Measurements from ENCODE around the gene DPP9.
A peak's percentile ranks its signal among the peaks of the same experiment; 100 is the strongest.
"Not testable (repeated sequence)": the region's sequence is repeated elsewhere in the genome, so short reads cannot be mapped to it uniquely, and the experiment has no call there.

The DPP9 gene

DNA sequence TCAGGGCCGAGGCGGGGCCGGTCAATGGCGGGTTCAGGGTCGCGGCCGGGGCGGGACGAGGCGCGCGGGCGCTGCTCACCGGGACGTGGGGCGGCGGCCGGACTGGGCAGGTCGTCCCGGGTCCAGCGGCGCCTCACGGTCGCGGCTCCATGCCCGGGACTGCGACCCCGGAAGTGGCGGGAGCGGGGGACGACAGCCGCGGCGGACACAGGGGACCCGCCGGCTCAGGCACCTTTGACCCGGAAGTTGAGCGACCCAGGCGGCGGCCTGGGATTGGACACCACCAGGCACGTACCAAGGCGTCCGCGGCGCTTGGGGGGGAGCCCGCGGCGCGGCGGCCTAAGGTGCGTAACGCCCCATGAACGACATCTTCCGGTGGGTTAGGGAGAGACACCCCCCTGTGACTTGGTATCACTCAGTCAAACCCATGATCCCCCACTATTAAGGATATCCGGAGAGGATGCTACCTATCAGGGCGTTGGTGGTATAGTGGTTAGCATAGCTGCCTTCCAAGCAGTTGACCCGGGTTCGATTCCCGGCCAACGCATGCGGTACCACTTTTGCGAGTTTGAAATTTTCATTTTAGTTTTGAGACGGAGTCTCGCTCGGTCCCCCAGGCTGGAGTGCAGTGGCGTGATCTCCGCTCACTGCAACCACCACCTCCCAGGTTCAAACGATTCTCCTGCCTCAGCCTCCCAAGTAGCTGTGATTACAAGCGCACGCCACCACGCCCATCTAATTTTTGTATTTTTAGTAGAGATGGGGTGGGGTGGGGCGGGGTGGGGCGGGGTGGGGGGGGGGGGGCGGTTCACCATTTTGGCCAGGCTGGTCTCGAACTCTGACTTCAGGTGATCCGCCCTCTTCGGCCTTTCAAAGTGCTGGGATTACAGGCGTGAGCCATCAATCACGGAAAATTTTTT is at the start of gene DPP9:
TSS of gene DPP9 (minus strand) at position 248 of the 920 bp plus-strand sequence. CDS start 3,936 bp downstream, outside the sequence.
- DNase-seq, result peak; percentile 99 to 100

GRCh38 chr19:4773047-4773640 is 49.5 kb upstream of the DPP9 start:
- no peak for DNase-seq

- no peak for DNase-seq
Observed at GRCh38 chr19:4772566-4772965, 48.9 kb upstream of the DPP9 start.

DNA sequence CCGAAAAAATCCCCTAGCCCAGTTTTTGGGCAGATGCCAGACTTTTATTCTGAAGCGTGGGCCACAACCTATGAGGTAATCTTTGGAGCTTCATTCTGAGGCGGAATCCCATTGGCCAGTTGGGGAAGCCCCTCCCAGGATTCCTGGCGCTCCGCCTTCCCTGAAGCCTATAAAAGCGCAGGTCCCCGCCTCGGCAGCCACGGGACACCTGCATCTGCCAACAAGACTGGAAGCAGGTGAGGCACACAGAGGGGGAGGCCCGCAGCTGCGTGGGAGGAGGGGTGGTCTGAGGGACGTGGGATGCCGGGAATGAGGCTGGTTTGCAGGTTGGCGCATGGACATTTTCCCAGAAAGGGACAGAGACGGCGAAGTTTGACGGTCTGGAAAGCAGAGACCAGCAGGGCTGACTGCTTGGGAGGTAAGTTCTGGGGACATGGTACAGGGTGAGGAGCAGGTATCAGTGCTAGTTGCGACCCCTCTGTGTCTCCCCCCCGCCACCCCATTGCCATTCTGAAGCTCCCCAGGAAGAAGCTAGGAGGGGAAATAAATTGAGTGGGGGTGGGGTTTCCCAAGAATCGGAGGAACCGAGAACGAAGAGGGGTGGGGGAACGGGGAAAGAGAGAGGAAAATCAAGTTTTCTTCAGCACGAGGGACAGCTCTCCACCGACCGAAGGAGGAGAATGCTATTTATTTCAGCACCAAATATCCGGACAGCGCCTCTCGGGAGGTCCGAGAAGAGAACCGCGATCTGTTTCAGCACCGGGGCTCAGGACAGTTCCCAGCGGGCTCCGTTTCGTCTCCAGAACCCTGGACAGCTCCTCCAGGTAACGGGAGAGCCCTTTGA is 45.5 kb upstream of the DPP9 start:
- peak; percentile 65 to 82 for DNase-seq

GRCh38 chr19:4764393-4764660 is 40.7 kb upstream of the DPP9 start:
- DNase-seq, result no peak

GRCh38 chr19:4763021-4763420 is 39.4 kb upstream of the DPP9 start:
- no peak for DNase-seq

- no peak for DNase-seq
Observed at GRCh38 chr19:4760285-4760650, 36.6 kb upstream of the DPP9 start.

DNA sequence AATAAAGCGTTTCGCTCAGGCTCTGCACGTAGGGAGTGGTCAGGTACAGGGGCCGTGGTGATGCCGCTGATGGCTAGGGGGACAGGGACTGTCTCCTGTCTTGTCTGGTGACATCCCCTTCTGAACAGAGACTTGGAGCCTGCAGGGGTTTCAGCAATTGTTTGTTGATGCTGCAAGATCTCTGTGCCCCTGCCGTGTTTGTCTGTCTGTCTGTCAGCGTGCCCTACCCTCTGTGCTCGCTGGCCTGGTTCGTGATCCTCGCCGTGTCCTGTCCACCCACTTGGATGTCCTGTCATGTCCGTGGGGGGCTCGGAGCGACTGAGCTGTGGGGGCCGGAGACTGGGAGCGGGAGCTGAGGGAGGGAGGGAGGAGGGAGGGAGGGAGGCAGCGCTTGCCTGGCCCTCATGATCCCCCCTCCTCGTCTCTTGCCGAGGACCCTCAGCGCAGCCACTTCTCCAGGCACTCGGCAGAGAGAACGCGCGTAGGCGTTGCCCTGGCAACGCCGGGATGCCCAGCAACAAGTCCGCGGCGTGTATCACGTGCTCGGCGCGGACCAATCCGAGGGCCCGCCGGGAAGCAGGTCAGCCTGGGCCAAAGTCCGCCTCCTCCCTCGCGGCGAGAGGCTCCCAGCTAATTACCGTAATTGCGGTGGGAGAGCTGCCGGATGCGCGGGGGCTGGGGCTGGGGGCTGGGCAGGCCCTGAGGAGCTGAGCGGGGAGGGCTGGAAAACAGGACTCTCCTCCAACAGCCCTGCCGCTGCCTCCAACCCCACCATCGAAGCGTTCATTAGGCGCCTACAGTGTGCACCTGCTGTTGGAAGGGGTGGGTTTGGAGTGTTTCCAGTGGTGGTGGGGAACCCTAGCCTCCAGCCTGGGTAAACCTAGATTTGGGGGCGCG is 36.0 kb upstream of the DPP9 start:
- peak; percentile 76 to 82 for DNase-seq

- no peak for DNase-seq
Observed at GRCh38 chr19:4758659-4759058, 35.0 kb upstream of the DPP9 start.

DNA sequence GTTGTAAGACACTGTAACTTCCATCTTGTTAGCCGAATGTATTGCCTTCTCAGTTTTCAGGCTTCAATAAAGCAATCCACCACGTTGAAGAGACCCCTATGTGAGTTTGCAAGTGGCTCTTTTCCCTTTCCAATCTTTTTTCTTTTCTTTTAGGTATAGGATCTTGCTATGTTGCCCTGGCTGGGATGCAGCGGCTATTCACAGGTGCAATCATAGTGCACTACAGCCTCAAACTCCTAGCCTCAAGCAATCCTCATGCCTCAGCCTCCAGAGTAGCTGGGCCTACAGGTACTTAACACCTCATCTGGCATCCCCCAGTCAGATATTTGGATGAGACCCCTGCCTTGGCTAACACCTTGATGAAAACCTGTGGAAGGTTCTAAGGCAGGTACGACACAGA is 34.4 kb upstream of the DPP9 start:
- DNase-seq, result no peak

GRCh38 chr19:4755459-4755858 is 31.8 kb upstream of the DPP9 start:
- no peak for DNase-seq

GRCh38 chr19:4754248-4754647 is 30.6 kb upstream of the DPP9 start:
- peak in 1 of 2 donors; percentile 4 for DNase-seq

- DNase-seq, result no peak
Observed at GRCh38 chr19:4749870-4750590, 26.4 kb upstream of the DPP9 start.

GRCh38 chr19:4748589-4748988 is 24.9 kb upstream of the DPP9 start:
- no peak for DNase-seq

DNA sequence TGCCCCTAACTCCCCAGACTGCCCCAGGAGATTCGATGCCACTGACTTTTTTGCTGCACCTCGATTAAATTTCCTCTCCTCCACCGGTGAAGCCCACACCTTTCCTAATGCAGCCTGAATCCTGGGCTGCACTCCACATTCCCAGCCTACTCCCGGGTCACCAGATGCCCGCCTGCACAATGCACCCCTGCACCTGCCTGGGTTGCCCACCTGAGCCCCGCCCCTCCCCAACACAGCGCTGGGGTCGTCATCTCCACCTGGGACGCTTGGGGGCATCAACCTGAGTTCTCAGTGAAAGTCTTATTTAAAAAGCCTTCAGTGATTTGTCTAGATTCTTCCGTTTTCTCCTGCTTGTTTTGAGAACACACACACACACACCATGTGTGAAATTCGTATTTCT is 24.5 kb upstream of the DPP9 start:
- DNase-seq, result no peak

GRCh38 chr19:4745986-4746385 is 22.3 kb upstream of the DPP9 start:
- no peak for DNase-seq

- not testable (repeated sequence) for DNase-seq
Observed at GRCh38 chr19:4745175-4745574, 21.5 kb upstream of the DPP9 start.

GRCh38 chr19:4744451-4745174 is 21.0 kb upstream of the DPP9 start:
- no peak for DNase-seq

- DNase-seq, result no peak
Observed at GRCh38 chr19:4742723-4743646, 19.3 kb upstream of the DPP9 start.

- DNase-seq, result no peak
Observed at GRCh38 chr19:4740092-4740491, 16.4 kb upstream of the DPP9 start.
